Body of pancreas (tissue), 4 donors: ENCODE measurements around the gene MCAM. TPM values are rescaled to one million over a fixed set of nuclear protein-coding genes. Genes with fewer than 3 reads are reported as not detected.

ENCODE experiments used
- ATAC-seq: fragments of 150-250 bp; one replicate; pipeline ENCODE4 v1.9.1; 2016
- DNase-seq, 4 donors: peaks; one replicate each; pipeline ENCODE4 v3.0.0-alpha.2; 2019
- H3K27ac ChIP-seq, 4 donors: fragments of 200-600 bp; sonication (generic); 1 replicate in 3 of 4; 2 replicates in 1 of 4; pipeline versions ENCODE4 v1.5.1 to v1.6.1; 2016 to 2019; ENCODE audit warnings: mild to moderate bottlenecking in 1 of 4, mixed read lengths in 1 of 4, moderate library complexity in 1 of 4
- H3K27me3 ChIP-seq, 2 donors: fragments of 200-600 bp; sonication (generic); one replicate each; pipeline ENCODE4 v1.6.0; 2016; ENCODE audit warnings: mild to moderate bottlenecking in 1 of 2
- H3K36me3 ChIP-seq, 2 donors: fragments of 200-600 bp; sonication (generic); replicated peaks in 1 of 2; 2 replicates each; pipeline ENCODE4 v1.5.1; 2016; ENCODE audit warnings: low read depth in 2 of 2; ENCODE audit not compliant: insufficient read depth in 1 of 2
- H3K4me1 ChIP-seq: fragments of 200-600 bp; sonication (generic); one replicate; pipeline ENCODE4 v1.6.0; 2016
- H3K4me3 ChIP-seq, 2 donors: fragments of 200-600 bp; sonication (generic); 1 replicate in 1 of 2; 2 replicates in 1 of 2; pipeline ENCODE4 v1.5.1; 2016 to 2019
- H3K9me3 ChIP-seq, 3 donors: fragments of 200-600 bp; sonication (generic); 1 replicate in 2 of 3; 2 replicates in 1 of 3; pipeline ENCODE4 v1.5.1; 2016
- CTCF ChIP-seq, 7 experiments: fragments of 450-650 bp in 4 of 7; fragments of 200-600 bp in 3 of 7; sonication (generic) in 3 of 7; IDR thresholded peaks; one replicate each; pipeline ENCODE4 v1.5.1; 2016 to 2019; ENCODE audit warnings: antibody characterized with exemption in 7 of 7
- POLR2A ChIP-seq, 3 donors: fragments of 450-650 bp; IDR thresholded peaks; one replicate each; pipeline ENCODE4 v1.6.1; 2016; ENCODE audit warnings: antibody characterized with exemption in 3 of 3, mild to moderate bottlenecking in 2 of 3
- WGBS, 2 donors: methylation state at CpG; one replicate each; pipeline ENCODE4 v1.1.5; 2017; 5-methylcytosine and 5-hydroxymethylcytosine counted together
- intact Hi-C: fragments of 100-400 bp; cut with DNase I; formaldehyde crosslinking; loops from one replicate; pipeline ENCODE4 v1.15.1; 2023
- total RNA-seq, 2 donors: library from RNA; depleted of rRNA; stranded (reverse); fragments of >200 nt; gene quantifications; one replicate each; pipeline ENCODE4 v1.1.0, GENCODE V29; 2016

Gene MCAM
- total RNA-seq, 2 donors from 2014 or later, result 75.0 to 205 TPM

GRCh38 chr11:119357074-119357473 lies 40.1 kb upstream of the MCAM start:
- Histone ChIP-seq H3K27me3 (no peaks in the 10 kb centered on the region), H3K9me3 (no peaks in the 10 kb centered on the region), H3K36me3 (peaks cover 0 to 10% of the 10 kb centered on the region in 2 donors), H3K27ac (no peak overlapping the region), H3K4me3 (no peak overlapping the region), H3K4me1 (peaks cover 32% of the 10 kb centered on the region)
- intact Hi-C loops, result no loop called here
- ATAC-seq (no peak), DNase-seq (no peak)
- 68 to 74% methylated on average over 3 to 9 of the region's 13 CpGs for WGBS, 2 donors
- TF ChIP-seq CTCF (IDR thresholded peaks at IDR 0.05) (no peak), POLR2A (IDR thresholded peaks at IDR 0.05) (no peak)

GRCh38 chr11:119356349-119357031 lies 39.6 kb upstream of the MCAM start:
- H3K9me3 ChIP-seq, result no peaks in the 10 kb centered on the region
- TF ChIP-seq POLR2A (IDR thresholded peaks at IDR 0.05) (no peak), CTCF (IDR thresholded peaks at IDR 0.05) (peak in 6 of 7 experiments; percentile 24 to 45 (median 39))
- H3K4me1 ChIP-seq, result peaks cover 27% of the 10 kb centered on the region
- WGBS, 2 donors, result 62 to 87% methylated on average over 45 to 49 of the region's 54 CpGs
- no peak overlapping the region for H3K4me3 ChIP-seq
- ATAC-seq, result no peak
- H3K36me3 ChIP-seq, result peaks cover 0 to 10% of the 10 kb centered on the region in 2 donors
- no peaks in the 10 kb centered on the region for H3K27me3 ChIP-seq
- intact Hi-C loops, result no loop called here
- H3K27ac ChIP-seq, result no peak overlapping the region
- peak in 2 of 4 donors; percentile 32 to 37 for DNase-seq

- Histone ChIP-seq H3K4me3 (no peak overlapping the region), H3K27ac (no peak overlapping the region), H3K9me3 (no peaks in the 10 kb centered on the region), H3K27me3 (no peaks in the 10 kb centered on the region), H3K4me1 (peaks cover 14% of the 10 kb centered on the region), H3K36me3 (peaks cover 0 to 10% of the 10 kb centered on the region in 2 donors)
- no peak for DNase-seq
- intact Hi-C loops, result no loop called here
- WGBS, 2 donors, result 71 to 83% methylated on average over 9 of the region's 9 CpGs
- ATAC-seq, result no peak
- TF ChIP-seq CTCF (IDR thresholded peaks at IDR 0.05), result no peak
- TF ChIP-seq POLR2A (IDR thresholded peaks at IDR 0.05), result no peak
Observed at GRCh38 chr11:119355091-119355843, 38.3 kb upstream of the MCAM start.

- Histone ChIP-seq H3K4me1 (peaks cover 10% of the 10 kb centered on the region), H3K4me3 (no peak overlapping the region), H3K9me3 (no peaks in the 10 kb centered on the region), H3K27ac (peak overlapping the region in 3 of 4 donors; percentile 62 to 76 (median 72)), H3K27me3 (no peaks in the 10 kb centered on the region), H3K36me3 (peaks cover 0 to 3% of the 10 kb centered on the region in 2 donors)
- TF ChIP-seq POLR2A (IDR thresholded peaks at IDR 0.05) (no peak), CTCF (IDR thresholded peaks at IDR 0.05) (no peak)
- intact Hi-C loops, result no loop called here
- ATAC-seq, result peak; percentile 93
- 13 to 15% methylated on average over 4 of the region's 4 CpGs for WGBS, 2 donors
- peak; percentile 73 to 91 (median 82) for DNase-seq
Observed at GRCh38 chr11:119352857-119353260, 35.9 kb upstream of the MCAM start.
